SK-N-SH (cell line): ENCODE results near the gene KCNIP4. TPM values are rescaled to one million over a fixed set of nuclear protein-coding genes. Genes with fewer than 3 reads are reported as not detected.

Experiments
- CTCF ChIA-PET: fragments of 300-600, 350-600 bp; formaldehyde crosslinking; extraction: SDS; loops from one replicate; lab custom pipeline; 2021; lab: Yijun Ruan, JAX
- POLR2A ChIA-PET: fragments of 350-600 bp; sonication (Branson Sonifier 250); formaldehyde crosslinking; extraction: SDS; loops from one replicate; lab custom pipeline; 2020; ENCODE audit warnings: antibody characterized with exemption, inconsistent platforms; lab: Yijun Ruan, JAX
- DNase-seq: peaks from one replicate; pipeline ENCODE4 v3.0.0; 2012
- H2AFZ ChIP-seq: fragments of 200-600 bp; sonication (generic); 2 replicates; pipeline ENCODE4 v1.8.1; 2016; ENCODE audit warnings: antibody characterized with exemption, mild to moderate bottlenecking, low read depth
- H3F3A ChIP-seq: fragments of 200-600 bp; sonication (generic); replicated peaks from 2 replicates; pipeline ENCODE3; 2016; ENCODE audit warnings: antibody characterized with exemption, mild to moderate bottlenecking; ENCODE audit not compliant: insufficient read depth
- H3K27ac ChIP-seq, 2 experiments: fragments of 200-500 bp in 1 of 2; fragments of 200-600 bp in 1 of 2; sonication (Bioruptor generic) in 1 of 2; sonication (generic), shearing (Covaris generic) in 1 of 2; 2 replicates each; pipeline versions ENCODE4 v1.5.1 to v1.6.1; 2014 to 2016; ENCODE audit warnings: low read depth in 2 of 2, inconsistent platforms in 1 of 2, low read length in 1 of 2, mild to moderate bottlenecking in 1 of 2, mixed read lengths in 1 of 2
- H3K27me3 ChIP-seq: fragments of 200-600 bp; sonication (generic), shearing (Covaris generic); 2 replicates; pipeline ENCODE4 v1.6.1; 2016; ENCODE audit warnings: mixed run types; ENCODE audit not compliant: insufficient read depth
- H3K36me3 ChIP-seq, 2 experiments: fragments of 200-500 bp in 1 of 2; fragments of 200-600 bp in 1 of 2; sonication (Bioruptor generic) in 1 of 2; sonication (generic) in 1 of 2; replicated peaks in 1 of 2; 2 replicates each; pipeline versions ENCODE3 to v1.5.1; 2014 to 2016; ENCODE audit warnings: low read length in 1 of 2, mild to moderate bottlenecking in 1 of 2; ENCODE audit not compliant: insufficient read depth in 2 of 2, control insufficient read depth in 1 of 2
- H3K4me1 ChIP-seq, 2 experiments: fragments of 200-500 bp in 1 of 2; fragments of 200-600 bp in 1 of 2; sonication (Bioruptor generic) in 1 of 2; sonication (generic), shearing (Covaris generic) in 1 of 2; 2 replicates each; pipeline versions ENCODE4 v1.5.1 to v1.6.1; 2014 to 2016; ENCODE audit warnings: low read depth in 1 of 2, low read length in 1 of 2, mixed run types in 1 of 2; ENCODE audit not compliant: insufficient read depth in 2 of 2, control insufficient read depth in 1 of 2
- H3K4me2 ChIP-seq: fragments of 200-600 bp; sonication (generic), shearing (Covaris generic); 2 replicates; pipeline ENCODE4 v1.6.1; 2017; ENCODE audit warnings: mixed run types
- H3K4me3 ChIP-seq, 2 experiments: fragments of 200-500 bp in 1 of 2; fragments of 200-600 bp in 1 of 2; sonication (Bioruptor generic) in 1 of 2; sonication (generic), shearing (Covaris generic) in 1 of 2; 2 replicates each; pipeline versions ENCODE4 v1.5.1 to v1.8.1; 2014 to 2016; ENCODE audit warnings: low read depth in 2 of 2, inconsistent platforms in 1 of 2, low read length in 1 of 2, mild to moderate bottlenecking in 1 of 2, mixed read lengths in 1 of 2, moderate library complexity in 1 of 2
- H3K79me2 ChIP-seq: fragments of 200-600 bp; sonication (generic); 2 replicates; pipeline ENCODE4 v1.8.1; 2017; ENCODE audit warnings: mild to moderate bottlenecking; ENCODE audit not compliant: insufficient read depth
- H3K9ac ChIP-seq: fragments of 200-600 bp; sonication (generic); 2 replicates; pipeline ENCODE4 v1.6.1; 2017; ENCODE audit warnings: mixed run types
- H3K9me2 ChIP-seq: fragments of 200-600 bp; sonication (generic); 2 replicates; pipeline ENCODE4 v1.6.1; 2017; ENCODE audit warnings: mixed run types
- H3K9me3 ChIP-seq: fragments of 200-600 bp; sonication (generic); 2 replicates; pipeline ENCODE4 v1.6.1; 2017; ENCODE audit warnings: mixed run types, mild to moderate bottlenecking, moderate library complexity
- H4K20me1 ChIP-seq: fragments of 200-600 bp; sonication (generic); 2 replicates; pipeline ENCODE4 v1.6.1; 2017; ENCODE audit warnings: mild to moderate bottlenecking, mixed run types; ENCODE audit not compliant: insufficient read depth
- EP300 ChIP-seq, 2 experiments: IDR thresholded peaks; 2 replicates each; pipeline versions ENCODE4 v1.4.0 to v1.6.1; 2012; ENCODE audit warnings: borderline replicate concordance in 1 of 2, low read depth in 1 of 2, low read length in 1 of 2
- IRF3 ChIP-seq: fragments of 150-350 bp; IDR thresholded peaks from 2 replicates; pipeline ENCODE4 v1.6.1; 2016; ENCODE audit warnings: mild to moderate bottlenecking, low read depth, low read length
- NRF1 ChIP-seq: IDR thresholded peaks from 2 replicates; pipeline ENCODE4 v1.6.1; 2012; ENCODE audit warnings: low read depth, mild to moderate bottlenecking, low read length
- RAD21 ChIP-seq: IDR thresholded peaks from 2 replicates; pipeline ENCODE4 v1.6.1; 2012; ENCODE audit warnings: mild to moderate bottlenecking, low read length
- RCOR1 ChIP-seq: fragments of 150-350 bp; IDR thresholded peaks from 2 replicates; pipeline ENCODE4 v1.6.1; 2017; ENCODE audit warnings: antibody characterized with exemption, low read length
- RFX5 ChIP-seq: IDR thresholded peaks from 2 replicates; pipeline ENCODE4 v1.6.1; 2012; ENCODE audit warnings: mild to moderate bottlenecking, improper control_type of control experiment, low read length
- RXRA ChIP-seq: IDR thresholded peaks from 2 replicates; pipeline ENCODE4 v1.4.0; 2012; ENCODE audit warnings: low read depth, mild to moderate bottlenecking, borderline replicate concordance
- SIN3A ChIP-seq: IDR thresholded peaks from 2 replicates; pipeline ENCODE4 v1.6.1; 2012; ENCODE audit warnings: low read depth, mild to moderate bottlenecking, low read length, moderate library complexity, borderline replicate concordance
- SMC3 ChIP-seq: IDR thresholded peaks from 2 replicates; pipeline ENCODE4 v1.6.1; 2012; ENCODE audit warnings: low read depth, low read length, improper control_type of control experiment
- USF1 ChIP-seq: IDR thresholded peaks from 2 replicates; pipeline ENCODE4 v1.4.0; 2012; ENCODE audit warnings: low read depth, borderline replicate concordance
- USF2 ChIP-seq: fragments of 150-350 bp; IDR thresholded peaks from 2 replicates; pipeline ENCODE4 v1.6.1; 2017; ENCODE audit warnings: antibody characterized with exemption, low read length, low read depth, borderline replicate concordance
- ZBTB33 ChIP-seq: IDR thresholded peaks from 2 replicates; pipeline ENCODE4 v1.4.0; 2012; ENCODE audit warnings: low read depth, borderline replicate concordance
- WGBS: methylation state at CpG from one replicate; pipeline ENCODE4 v1.1.6; 2017; ENCODE audit warnings: low lambda C conversion rate; 5-methylcytosine and 5-hydroxymethylcytosine counted together
- polyA plus RNA-seq, 3 experiments: library from polyadenylated mRNA; depleted of rRNA; stranded (reverse); fragments of >200 nt; gene quantifications; 2 replicates each; pipeline ENCODE4 v1.2.3, GENCODE V29; 2012

KCNIP4 gene
- polyA plus RNA-seq, 1 of the 3 experiments (the other 2 are of a cell fraction) = 0.18 TPM

GRCh38 chr4:20844311-20844710 lies 1104.3 kb downstream of the KCNIP4 start:
- no peaks in the 10 kb centered on the region for H4K20me1 ChIP-seq
- H3K4me2 ChIP-seq = no peak overlapping the region
- H3K79me2 ChIP-seq = no peaks in the 10 kb centered on the region
- H3K9me2 ChIP-seq = no peaks in the 10 kb centered on the region
- H3K36me3 ChIP-seq = no peaks in the 10 kb centered on the region
- no peak for TF ChIP-seq SIN3A
- TF ChIP-seq NRF1 = no peak
- no peak for TF ChIP-seq SMC3
- no peak for TF ChIP-seq ZBTB33
- TF ChIP-seq EP300 (IDR thresholded peaks at IDR 0.05; ENCODE audit: borderline replicate concordance in 1 of 2, low read depth in 1 of 2, low read length in 1 of 2) = no peak
- TF ChIP-seq USF2 = no peak
- TF ChIP-seq RXRA = no peak
- no peak for TF ChIP-seq IRF3
- TF ChIP-seq RCOR1 = no peak
- no peak for TF ChIP-seq RAD21
- no peak for TF ChIP-seq USF1
- TF ChIP-seq RFX5 = no peak
- TF ChIP-seq, all 33 proteins: peak for 0
- WGBS = 63% methylated on average over 4 of the region's 4 CpGs
- Histone ChIP-seq H3K27me3 (no peaks in the 10 kb centered on the region), H3K9me3 (no peaks in the 10 kb centered on the region), H3K4me3 (no peak overlapping the region), H2AFZ (no peak overlapping the region), H3K27ac (no peak overlapping the region), H3K4me1 (peaks cover 0 to 10% of the 10 kb centered on the region in 2 experiments; a peak in 1 of 4 replicates), H3F3A (peaks cover 12% of the 10 kb centered on the region), H3K9ac (no peak overlapping the region)
- ChIA-PET POLR2A (no interaction called here), CTCF (no interaction called here)
- no peak for DNase-seq

- H3K27ac ChIP-seq = peak overlapping the region; percentile 65 to 67; a peak in 3 of 4 replicates
- CTCF ChIA-PET = interaction anchor here (1.1 kb wide), 1 partner anchor 13 kb away, joined by 3 read pairs; no protein-coding TSS in a partner anchor
- H3K9ac ChIP-seq = no peak overlapping the region
- POLR2A ChIA-PET = no interaction called here
- TF ChIP-seq SIN3A = no peak
- TF ChIP-seq EP300 (IDR thresholded peaks at IDR 0.05; ENCODE audit: borderline replicate concordance in 1 of 2, low read depth in 1 of 2, low read length in 1 of 2) = no peak
- no peak for TF ChIP-seq ZBTB33
- TF ChIP-seq, all 33 proteins: peak for 0
- Histone ChIP-seq H3K27me3 (no peaks in the 10 kb centered on the region), H2AFZ (peak overlapping the region; percentile 66; the same call in 1 of the 2 replicates), H3K9me3 (no peaks in the 10 kb centered on the region), H3K9me2 (no peaks in the 10 kb centered on the region), H3K4me1 (peaks cover 0 to 10% of the 10 kb centered on the region in 2 experiments; a peak in 1 of 4 replicates), H3F3A (peaks cover 12% of the 10 kb centered on the region), H3K79me2 (no peaks in the 10 kb centered on the region), H3K4me2 (no peak overlapping the region), H3K36me3 (no peaks in the 10 kb centered on the region), H3K4me3 (no peak overlapping the region), H4K20me1 (no peaks in the 10 kb centered on the region)
- DNase-seq = no peak
- 68% methylated on average over 5 of the region's 5 CpGs for WGBS
These were observed 1107.9 kb downstream of the KCNIP4 start for GRCh38 chr4:20840648-20841190.
